Natural killer cell treated with Interleukin-12 subunit alpha and Interleukin-12 subunit beta and Interleukin-15 and Interleukin-18, amount 100 ng/mL, for 72 hours (primary cell): ENCODE results near the gene FAM131A. TPM values are rescaled to one million over a fixed set of nuclear protein-coding genes. Genes with fewer than 3 reads are reported as not detected.

Experiments
- ATAC-seq, 2 donors: fragments of 150-1000 bp; cut with Tn5 transposase in 1 of 2; sonication (Bioruptor Pico), chemical (Tn5 transposase) in 1 of 2; 2 replicates each; pipeline ENCODE4 v1.10.0; 2021
- DNase-seq: peaks from one replicate; pipeline ENCODE4 v3.0.0; 2022; ENCODE audit warnings: low spot score
- H3K27ac Mint-ChIP-seq, 2 donors: 1 replicate in 1 of 2; 2 replicates in 1 of 2; pipeline ENCODE4 v1.8.0; 2022; ENCODE audit warnings: mixed read lengths in 2 of 2, mild to moderate bottlenecking in 1 of 2, moderate library complexity in 1 of 2
- H3K27me3 Mint-ChIP-seq, 2 donors: 1 replicate in 1 of 2; 2 replicates in 1 of 2; pipeline ENCODE4 v1.8.0; 2022; ENCODE audit warnings: mixed read lengths in 2 of 2
- H3K36me3 Mint-ChIP-seq: one replicate; pipeline ENCODE4 v1.8.0; 2022; ENCODE audit warnings: mixed read lengths
- H3K4me1 Mint-ChIP-seq, 2 donors: 1 replicate in 1 of 2; 2 replicates in 1 of 2; pipeline ENCODE4 v1.8.0; 2022; ENCODE audit warnings: low read depth in 2 of 2, mixed read lengths in 2 of 2, mild to moderate bottlenecking in 1 of 2
- H3K4me3 Mint-ChIP-seq: one replicate; pipeline ENCODE4 v1.8.0; 2022; ENCODE audit warnings: mixed read lengths
- H3K9me3 Mint-ChIP-seq: 2 replicates; pipeline ENCODE4 v1.8.0; 2022; ENCODE audit warnings: mixed read lengths
- total RNA-seq, 2 donors: library from RNA; stranded (reverse); gene quantifications; one replicate each; pipeline ENCODE4 v1.2.3, GENCODE V29; 2022

Gene FAM131A
- total RNA-seq, 2 donors from 2014 or later: 3.2 to 5.8 TPM

DNA sequence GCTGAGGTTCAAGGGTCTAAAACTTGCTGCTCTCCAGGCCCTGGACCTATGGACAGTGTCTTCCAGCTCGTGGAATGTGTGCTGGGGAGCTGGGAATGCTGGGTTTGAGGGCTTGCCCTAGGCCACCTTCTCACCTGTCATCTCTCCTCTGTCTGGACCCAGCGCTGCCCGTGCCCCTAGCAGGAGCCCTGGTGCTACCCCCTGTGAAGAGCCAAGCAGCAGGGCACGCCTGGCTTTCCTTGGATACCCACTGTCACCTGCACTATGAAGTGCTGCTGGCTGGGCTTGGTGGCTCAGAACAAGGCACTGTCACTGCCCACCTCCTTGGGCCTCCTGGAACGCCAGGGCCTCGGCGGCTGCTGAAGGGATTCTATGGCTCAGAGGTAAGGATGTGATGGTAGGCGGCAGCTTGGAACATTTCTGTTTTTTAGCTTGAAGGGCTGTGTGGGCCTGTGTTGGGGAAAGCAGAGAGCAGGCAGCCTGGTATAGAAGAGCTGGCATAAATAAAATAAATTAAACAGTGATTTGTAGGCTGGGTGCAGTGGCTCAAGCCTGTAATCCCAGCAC, 47.5 kb downstream of the FAM131A start:
- Mint-ChIP-seq H3K27ac (no peak overlapping the region), H3K27me3 (peaks cover 0 to 21% of the 10 kb centered on the region in 2 donors)

DNA sequence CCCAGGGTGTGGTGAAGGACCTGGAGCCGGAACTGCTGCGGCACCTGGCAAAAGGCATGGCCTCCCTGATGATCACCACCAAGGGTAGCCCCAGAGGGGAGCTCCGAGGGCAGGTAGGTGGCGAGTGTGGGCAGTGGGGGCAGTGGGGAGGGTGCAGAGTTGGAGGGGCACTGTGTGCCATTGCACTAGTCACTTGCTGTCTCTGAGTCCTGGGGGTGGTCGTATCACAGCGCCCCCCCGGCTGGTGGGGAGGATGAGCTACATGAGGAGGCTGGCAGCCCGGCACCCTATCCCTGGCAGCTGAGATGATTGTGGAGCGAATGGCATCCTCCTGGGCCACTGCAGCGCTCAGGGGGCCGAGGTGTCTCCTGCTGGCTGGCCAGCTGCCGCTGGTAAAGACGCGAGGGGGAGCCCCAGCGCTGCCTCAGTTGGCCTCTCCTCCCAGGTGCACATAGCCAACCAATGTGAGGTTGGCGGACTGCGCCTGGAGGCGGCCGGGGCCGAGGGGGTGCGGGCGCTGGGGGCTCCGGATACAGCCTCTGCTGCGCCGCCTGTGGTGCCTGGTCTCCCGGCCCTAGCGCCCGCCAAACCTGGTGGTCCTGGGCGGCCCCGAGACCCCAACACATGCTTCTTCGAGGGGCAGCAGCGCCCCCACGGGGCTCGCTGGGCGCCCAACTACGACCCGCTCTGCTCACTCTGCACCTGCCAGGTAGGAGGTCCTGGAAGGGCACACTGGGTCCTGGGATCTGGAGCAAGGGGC, 48.8 kb downstream of the FAM131A start:
- H3K27ac Mint-ChIP-seq: no peak overlapping the region
- no peak for DNase-seq
- H3K4me1 Mint-ChIP-seq: no peaks in the 10 kb centered on the region
- no peak overlapping the region for H3K4me3 Mint-ChIP-seq
- ATAC-seq: no peak
- H3K9me3 Mint-ChIP-seq: no peaks in the 10 kb centered on the region
- peaks cover 11 to 25% of the 10 kb centered on the region in 2 donors for H3K27me3 Mint-ChIP-seq
- H3K36me3 Mint-ChIP-seq: no peaks in the 10 kb centered on the region

More for the DNA sequence above, 47.5 kb downstream of the FAM131A start:
- Mint-ChIP-seq H3K36me3 (no peaks in the 10 kb centered on the region), H3K9me3 (no peaks in the 10 kb centered on the region), H3K4me1 (peaks cover 0 to 3% of the 10 kb centered on the region in 2 donors), H3K4me3 (no peak overlapping the region)
- ATAC-seq: no peak
- DNase-seq: no peak

DNA sequence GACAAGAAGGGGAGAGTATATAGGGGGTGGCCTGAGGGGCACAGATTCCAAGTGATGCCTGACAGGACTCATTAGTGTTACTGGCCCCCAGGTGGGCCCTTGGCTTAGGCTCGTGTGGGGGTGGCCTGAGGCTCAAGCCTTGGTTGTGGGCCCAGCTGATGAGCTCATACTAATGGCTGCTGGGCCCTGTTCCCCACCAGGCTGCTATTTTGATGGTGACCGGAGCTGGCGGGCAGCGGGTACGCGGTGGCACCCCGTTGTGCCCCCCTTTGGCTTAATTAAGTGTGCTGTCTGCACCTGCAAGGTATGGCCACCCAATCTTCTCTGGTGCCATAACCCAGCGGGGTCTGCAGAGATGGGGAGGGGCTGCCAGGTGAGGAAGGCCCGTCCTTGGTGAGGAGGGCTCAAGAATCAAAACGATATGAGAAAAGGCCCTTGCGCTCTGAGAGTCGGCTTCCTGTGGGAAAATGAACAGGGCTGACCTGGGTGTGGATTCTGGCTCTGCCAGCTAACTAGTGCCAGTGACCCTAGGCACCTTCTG, 49.8 kb downstream of the FAM131A start:
- Mint-ChIP-seq H3K27me3 (peaks cover 12 to 19% of the 10 kb centered on the region in 2 donors), H3K9me3 (no peaks in the 10 kb centered on the region), H3K27ac (no peak overlapping the region), H3K36me3 (no peaks in the 10 kb centered on the region), H3K4me1 (no peaks in the 10 kb centered on the region), H3K4me3 (no peak overlapping the region)
- DNase-seq: no peak
- ATAC-seq: no peak

DNA sequence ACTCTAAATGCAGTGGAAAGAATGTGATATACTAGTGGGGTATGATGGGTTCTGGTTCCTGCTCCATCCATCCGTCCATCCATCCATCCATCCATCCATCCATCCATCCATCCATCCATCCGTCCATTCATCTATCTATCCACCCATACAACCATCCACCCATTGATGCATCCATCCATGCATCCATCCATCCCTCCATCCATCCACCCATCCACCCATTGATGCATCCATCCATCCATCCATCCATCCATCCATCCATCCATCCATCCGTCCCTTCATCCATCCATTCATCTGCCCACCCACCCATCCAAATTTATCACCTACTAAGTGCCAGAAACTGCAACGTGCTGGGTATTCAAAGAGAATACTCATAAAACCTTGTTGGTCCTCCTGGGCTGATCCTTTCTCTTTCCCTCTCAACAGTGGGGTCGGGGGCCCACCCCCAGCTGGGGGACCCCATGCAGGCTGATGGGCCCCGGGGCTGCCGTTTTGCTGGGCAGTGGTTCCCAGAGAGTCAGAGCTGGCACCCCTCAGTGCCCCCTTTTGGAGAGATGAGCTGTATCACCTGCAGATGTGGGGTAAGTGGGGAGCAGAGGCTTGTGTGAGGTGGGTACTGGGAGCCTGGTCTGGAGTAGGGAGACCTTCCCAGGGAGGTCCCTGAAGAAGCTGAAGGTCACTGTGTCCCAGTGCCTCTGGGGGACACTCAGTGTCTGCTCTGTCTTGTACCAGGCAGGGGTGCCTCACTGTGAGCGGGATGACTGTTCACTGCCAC, 51.0 kb downstream of the FAM131A start:
- Mint-ChIP-seq H3K27me3 (peaks cover 12 to 15% of the 10 kb centered on the region in 2 donors), H3K4me1 (no peaks in the 10 kb centered on the region), H3K36me3 (no peaks in the 10 kb centered on the region), H3K27ac (no peak overlapping the region), H3K9me3 (no peaks in the 10 kb centered on the region), H3K4me3 (no peak overlapping the region)
- DNase-seq: no peak
- ATAC-seq: no peak

DNA sequence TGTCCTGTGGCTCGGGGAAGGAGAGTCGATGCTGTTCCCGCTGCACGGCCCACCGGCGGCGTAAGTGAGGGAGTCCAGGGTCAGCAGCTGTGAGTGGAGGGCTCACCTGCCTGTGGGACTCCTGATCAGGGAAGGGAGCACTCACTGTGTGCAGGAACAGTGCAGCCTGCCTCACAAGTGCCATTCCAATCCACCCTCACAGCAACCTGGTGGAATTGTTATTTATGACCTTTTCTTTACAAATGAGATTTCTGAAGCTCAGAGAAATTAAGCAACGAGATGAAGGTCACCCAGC, 51.5 kb downstream of the FAM131A start:
- H3K27ac Mint-ChIP-seq: no peak overlapping the region
- H3K4me3 Mint-ChIP-seq: no peak overlapping the region
- ATAC-seq: no peak
- no peaks in the 10 kb centered on the region for H3K9me3 Mint-ChIP-seq
- H3K4me1 Mint-ChIP-seq: no peaks in the 10 kb centered on the region
- no peak for DNase-seq
- H3K27me3 Mint-ChIP-seq: peaks cover 12 to 18% of the 10 kb centered on the region in 2 donors
- no peaks in the 10 kb centered on the region for H3K36me3 Mint-ChIP-seq

DNA sequence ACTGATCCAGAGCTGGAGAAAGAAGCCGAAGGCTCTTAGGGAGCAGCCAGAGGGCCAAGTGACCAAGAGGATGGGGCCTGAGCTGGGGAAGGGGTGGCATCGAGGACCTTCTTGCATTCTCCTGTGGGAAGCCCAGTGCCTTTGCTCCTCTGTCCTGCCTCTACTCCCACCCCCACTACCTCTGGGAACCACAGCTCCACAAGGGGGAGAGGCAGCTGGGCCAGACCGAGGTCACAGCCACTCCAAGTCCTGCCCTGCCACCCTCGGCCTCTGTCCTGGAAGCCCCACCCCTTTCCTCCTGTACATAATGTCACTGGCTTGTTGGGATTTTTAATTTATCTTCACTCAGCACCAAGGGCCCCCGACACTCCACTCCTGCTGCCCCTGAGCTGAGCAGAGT, 52.0 kb downstream of the FAM131A start:
- H3K27me3 Mint-ChIP-seq: peaks cover 12 to 19% of the 10 kb centered on the region in 2 donors
- H3K27ac Mint-ChIP-seq: no peak overlapping the region
- no peak overlapping the region for H3K4me3 Mint-ChIP-seq
- no peaks in the 10 kb centered on the region for H3K9me3 Mint-ChIP-seq
- ATAC-seq (no peak), DNase-seq (no peak)
- H3K4me1 Mint-ChIP-seq: no peaks in the 10 kb centered on the region
- H3K36me3 Mint-ChIP-seq: no peaks in the 10 kb centered on the region

DNA sequence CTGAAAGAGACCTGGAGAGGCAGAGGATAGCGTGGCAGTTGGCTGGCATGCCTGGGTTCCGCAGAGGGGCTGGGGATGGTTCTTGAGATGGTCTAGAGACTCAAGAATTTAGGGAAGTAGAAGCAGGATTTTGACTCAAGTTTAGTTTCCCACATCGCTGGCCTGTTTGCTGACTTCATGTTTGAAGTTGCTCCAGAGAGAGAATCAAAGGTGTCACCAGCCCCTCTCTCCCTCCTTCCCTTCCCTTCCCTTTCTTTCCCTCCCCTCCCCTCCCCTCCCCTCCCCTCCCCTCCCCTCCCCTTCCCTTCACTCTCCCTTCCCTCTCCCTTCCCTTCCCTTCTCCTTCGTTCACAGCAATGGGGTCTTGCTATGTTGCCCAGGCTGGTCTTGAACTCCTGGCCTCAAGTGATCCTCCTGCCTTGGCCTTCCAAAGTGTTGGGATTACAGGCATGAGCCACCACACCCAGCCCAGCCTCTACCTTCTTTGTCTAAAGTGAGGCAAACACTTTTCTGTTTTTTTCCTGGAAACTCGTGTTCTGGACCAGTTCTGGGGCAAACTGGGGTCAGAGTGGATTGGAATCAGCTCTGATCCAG, 52.6 kb downstream of the FAM131A start:
- ATAC-seq (no peak), DNase-seq (no peak)
- Mint-ChIP-seq H3K9me3 (no peaks in the 10 kb centered on the region), H3K4me3 (no peak overlapping the region), H3K36me3 (no peaks in the 10 kb centered on the region), H3K27me3 (peaks cover 12 to 16% of the 10 kb centered on the region in 2 donors), H3K4me1 (no peaks in the 10 kb centered on the region), H3K27ac (no peak overlapping the region)

DNA sequence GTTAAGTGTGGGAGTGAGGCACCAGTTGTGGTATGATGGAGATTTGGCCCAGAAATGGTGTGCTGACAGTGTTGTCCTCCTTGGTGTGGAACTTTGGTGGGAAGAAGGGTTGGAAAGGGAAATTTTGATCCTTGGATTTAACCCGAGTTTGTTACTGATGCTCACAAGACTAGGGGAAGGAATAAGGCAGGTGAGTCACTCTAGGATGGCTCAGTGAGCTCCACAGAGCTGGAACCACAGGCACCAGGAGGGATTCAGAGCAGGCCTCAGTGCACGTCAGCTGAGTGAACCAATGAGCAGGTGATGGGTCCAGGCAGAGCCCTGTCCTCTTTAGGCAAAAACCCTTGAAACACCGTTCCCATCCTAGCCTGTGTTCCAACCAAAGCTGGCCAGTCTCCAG, 53.9 kb downstream of the FAM131A start:
- H3K36me3 Mint-ChIP-seq: no peaks in the 10 kb centered on the region
- DNase-seq (no peak), ATAC-seq (no peak)
- no peak overlapping the region for H3K27ac Mint-ChIP-seq
- peaks cover 12 to 15% of the 10 kb centered on the region in 2 donors for H3K27me3 Mint-ChIP-seq
- no peaks in the 10 kb centered on the region for H3K4me1 Mint-ChIP-seq
- H3K4me3 Mint-ChIP-seq: no peak overlapping the region
- H3K9me3 Mint-ChIP-seq: no peaks in the 10 kb centered on the region

DNA sequence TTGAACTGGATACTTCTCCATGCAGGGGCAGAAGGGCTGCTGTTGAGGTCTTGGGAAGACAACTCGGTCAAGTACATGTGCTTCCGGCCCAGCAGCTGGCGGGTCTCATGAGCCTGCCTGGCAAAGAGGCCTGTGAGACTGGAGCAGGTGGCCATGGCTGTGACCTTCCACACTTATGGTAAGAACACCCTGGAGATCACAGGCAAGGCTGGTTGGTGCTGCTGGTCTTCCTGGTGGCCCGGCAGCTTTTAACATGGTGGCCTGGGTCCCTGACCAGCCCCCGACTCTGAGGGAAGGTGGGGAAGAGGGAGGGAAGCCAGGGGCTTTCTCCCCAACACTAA, 57.9 kb downstream of the FAM131A start:
- Mint-ChIP-seq H3K36me3 (no peaks in the 10 kb centered on the region), H3K27me3 (peaks cover 18 to 20% of the 10 kb centered on the region in 2 donors), H3K4me1 (no peaks in the 10 kb centered on the region), H3K27ac (no peak overlapping the region), H3K4me3 (no peak overlapping the region), H3K9me3 (no peaks in the 10 kb centered on the region)
- ATAC-seq (no peak), DNase-seq (no peak)

Other genes with a start within 250 kb of the FAM131A start
- not detected for gene HTR3E, start 240.5 kb upstream of the FAM131A start, total RNA-seq
- 10 to 100 TPM; 63.0 to 91.9 TPM for gene EIF2B5, start 202.2 kb upstream of the FAM131A start, total RNA-seq
- gene DVL3, start 182.2 kb upstream of the FAM131A start, total RNA-seq: 10 to 100 TPM; 52.3 to 60.3 TPM
- 100 to 1,000 TPM; 190 to 242 TPM for gene AP2M1, start 162.7 kb upstream of the FAM131A start, total RNA-seq
- 100 to 1,000 TPM; 102 to 144 TPM for gene ABCF3, start 151.4 kb upstream of the FAM131A start, total RNA-seq
- gene VWA5B2, start 108.0 kb upstream of the FAM131A start, total RNA-seq: not detected
- 10 to 100 TPM; 52.2 to 80.2 TPM for gene ALG3, start 88.6 kb upstream of the FAM131A start, total RNA-seq
- 10 to 100 TPM; 11.9 to 16.8 TPM for gene EEF1AKMT4, start 87.9 kb upstream of the FAM131A start, total RNA-seq
- gene CAMK2N2, start 76.0 kb upstream of the FAM131A start, total RNA-seq: 1 to 10 TPM in 1 of 2 donors, under 1 TPM in 1; 0.53 to 1.2 TPM
- gene ECE2, start 61.6 kb upstream of the FAM131A start, total RNA-seq: not detected
- gene PSMD2, start 38.4 kb upstream of the FAM131A start, total RNA-seq: 100 to 1,000 TPM; 285 to 328 TPM
- 100 to 1,000 TPM; 535 to 855 TPM for gene EIF4G1, start 23.0 kb upstream of the FAM131A start, total RNA-seq
- 10 to 100 TPM in 1 of 2 donors, 1 to 10 TPM in 1; 6.5 to 10.5 TPM for gene CLCN2, start 24.0 kb downstream of the FAM131A start, total RNA-seq
- gene POLR2H, start 24.1 kb downstream of the FAM131A start, total RNA-seq: 100 to 1,000 TPM; 111 to 142 TPM
- gene THPO, start 40.6 kb downstream of the FAM131A start, total RNA-seq: not detected
- gene CHRD, start 42.5 kb downstream of the FAM131A start, total RNA-seq: not detected
- gene EPHB3, start 224.2 kb downstream of the FAM131A start, total RNA-seq: not detected